H1 (cell line): ENCODE measurements around the gene PTGDR2. TPM values are rescaled to one million over a fixed set of nuclear protein-coding genes. Genes with fewer than 3 reads are reported as not detected.

Experiments used
- CTCF ChIA-PET: fragments of 300-600 bp; sonication (Branson Sonifier 250); formaldehyde crosslinking; loops from one replicate; lab custom pipeline; 2021; ENCODE audit not compliant: partially characterized antibody; lab: Charles Lee
- POLR2A ChIA-PET: fragments of 300-600 bp; sonication (Branson Sonifier 250); formaldehyde crosslinking; loops from one replicate; lab custom pipeline; 2021; ENCODE audit warnings: inconsistent platforms; ENCODE audit not compliant: partially characterized antibody; lab: Charles Lee
- DNase-seq, 2 experiments: peaks; one replicate each; pipeline versions ENCODE4 v3.0.0 to v3.0.0-alpha.2; 2010 to 2022; ENCODE audit warnings: low spot score in 2 of 2, low read depth in 1 of 2, mixed read lengths in 1 of 2
- FAIRE-seq: peaks from 2 replicates; lab custom pipeline; 2011; peaks lifted over from hg19 to GRCh38; lab: Jason Lieb, UNC
- H2AFZ ChIP-seq: 2 replicates; pipeline ENCODE4 v1.8.1; 2012; ENCODE audit warnings: low read length, inconsistent platforms
- H2AK5ac ChIP-seq: 2 replicates; pipeline ENCODE4 v1.6.1; 2013; ENCODE audit warnings: low read depth, low read length
- H2BK120ac ChIP-seq: replicated peaks from 2 replicates; pipeline ENCODE3; 2013; ENCODE audit warnings: low read depth, low read length, inconsistent platforms
- H2BK12ac ChIP-seq: 2 replicates; pipeline ENCODE4 v1.6.1; 2013; ENCODE audit warnings: low read depth, low read length
- H2BK15ac ChIP-seq: 2 replicates; pipeline ENCODE4 v1.6.1; 2013; ENCODE audit warnings: low read length
- H2BK20ac ChIP-seq: 2 replicates; pipeline ENCODE4 v1.6.1; 2013; ENCODE audit warnings: low read length
- H2BK5ac ChIP-seq: 2 replicates; pipeline ENCODE4 v1.6.1; 2013; ENCODE audit warnings: low read depth, low read length
- H3K14ac ChIP-seq: 2 replicates; pipeline ENCODE4 v1.6.1; 2013; ENCODE audit warnings: inconsistent platforms; ENCODE audit not compliant: insufficient read length
- H3K18ac ChIP-seq: 2 replicates; pipeline ENCODE4 v1.6.1; 2013; ENCODE audit warnings: low read length; ENCODE audit errors: extremely low read depth
- H3K23ac ChIP-seq: 2 replicates; pipeline ENCODE4 v1.6.1; 2013; ENCODE audit warnings: inconsistent platforms; ENCODE audit not compliant: insufficient read length
- H3K23me2 ChIP-seq: 2 replicates; pipeline ENCODE4 v1.6.1; 2013; ENCODE audit warnings: low read depth, low read length
- H3K27ac ChIP-seq: 2 replicates; pipeline ENCODE4 v1.6.1; 2011; ENCODE audit warnings: low read depth, low read length, inconsistent platforms
- H3K27me3 ChIP-seq, 4 experiments: replicated peaks in 1 of 4; 1 replicate in 1 of 4; 2 replicates in 3 of 4; pipeline versions ENCODE4 v1.6.1 to v1.8.1; 2011 to 2013; ENCODE audit warnings: low read length in 3 of 4, mild to moderate bottlenecking in 3 of 4, inconsistent platforms in 2 of 4, mixed read lengths in 2 of 4, moderate library complexity in 1 of 4; ENCODE audit not compliant: control insufficient read depth in 3 of 4, insufficient read depth in 3 of 4; ENCODE audit errors: extremely low read depth in 1 of 4
- H3K36me3 ChIP-seq, 4 experiments: 2 replicates each; pipeline versions ENCODE4 v1.6.1 to v1.8.1; 2011 to 2013; ENCODE audit warnings: mild to moderate bottlenecking in 4 of 4, low read length in 3 of 4, moderate library complexity in 2 of 4, control low read depth in 1 of 4, inconsistent platforms in 1 of 4; ENCODE audit not compliant: insufficient read depth in 4 of 4, control insufficient read depth in 2 of 4
- H3K4ac ChIP-seq: replicated peaks from 2 replicates; pipeline ENCODE3; 2013; ENCODE audit warnings: low read length, low read depth, mixed read lengths, inconsistent platforms; ENCODE audit not compliant: insufficient read length
- H3K4me1 ChIP-seq, 4 experiments: replicated peaks in 1 of 4; 1 replicate in 1 of 4; 2 replicates in 3 of 4; pipeline versions ENCODE4 v1.6.1 to v1.8.1; 2011 to 2013; ENCODE audit warnings: low read length in 3 of 4, inconsistent platforms in 2 of 4, mixed read lengths in 1 of 4; ENCODE audit not compliant: insufficient read depth in 4 of 4, control insufficient read depth in 3 of 4
- H3K4me2 ChIP-seq, 2 experiments: 2 replicates each; pipeline versions ENCODE4 v1.6.1 to v1.8.1; 2011 to 2013; ENCODE audit warnings: low read depth in 2 of 2, low read length in 2 of 2, control low read depth in 1 of 2, inconsistent platforms in 1 of 2, mild to moderate bottlenecking in 1 of 2; ENCODE audit not compliant: insufficient read depth in 1 of 2
- H3K4me3 ChIP-seq, 4 experiments: fragments of 200-600, 300-600 bp in 1 of 4; sonication (generic), shearing (Covaris generic), sonication (Bioruptor Twin) in 1 of 4; 2 replicates each; pipeline versions ENCODE4 v1.5.1 to v1.8.1; 2011 to 2016; ENCODE audit warnings: low read length in 4 of 4, low read depth in 3 of 4, control low read depth in 2 of 4, inconsistent platforms in 2 of 4, mild to moderate bottlenecking in 2 of 4, mixed read lengths in 1 of 4, moderate library complexity in 1 of 4; ENCODE audit not compliant: insufficient read depth in 2 of 4; ENCODE audit errors: extremely low read depth in 1 of 4
- H3K56ac ChIP-seq: replicated peaks from 2 replicates; pipeline ENCODE3; 2013; ENCODE audit warnings: low read depth, mild to moderate bottlenecking, mixed read lengths, low read length, inconsistent platforms; ENCODE audit not compliant: insufficient read length
- H3K79me1 ChIP-seq: 2 replicates; pipeline ENCODE4 v1.6.1; 2013; ENCODE audit warnings: low read depth, low read length, control low read depth
- H3K79me2 ChIP-seq, 2 experiments: 2 replicates each; pipeline versions ENCODE4 v1.6.1 to v1.8.1; 2012 to 2013; ENCODE audit warnings: low read length in 2 of 2, mild to moderate bottlenecking in 2 of 2, inconsistent platforms in 1 of 2; ENCODE audit not compliant: insufficient read depth in 2 of 2, control insufficient read depth in 1 of 2
- H3K9ac ChIP-seq, 4 experiments: replicated peaks in 1 of 4; 1 replicate in 1 of 4; 2 replicates in 3 of 4; pipeline versions ENCODE4 v1.6.1 to v1.8.1; 2011 to 2013; ENCODE audit warnings: low read depth in 3 of 4, low read length in 3 of 4, control low read depth in 2 of 4, mild to moderate bottlenecking in 2 of 4, moderate library complexity in 2 of 4, inconsistent platforms in 1 of 4; ENCODE audit errors: extremely low read depth in 1 of 4
- H3K9me3 ChIP-seq, 2 experiments: 2 replicates each; pipeline versions ENCODE4 v1.6.1 to v1.8.1; 2012 to 2013; ENCODE audit warnings: mild to moderate bottlenecking in 2 of 2, moderate library complexity in 2 of 2, control low read depth in 1 of 2, inconsistent platforms in 1 of 2, low read depth in 1 of 2, low read length in 1 of 2, mixed read lengths in 1 of 2; ENCODE audit not compliant: insufficient read depth in 2 of 2
- H4K20me1 ChIP-seq, 2 experiments: replicated peaks in 1 of 2; 2 replicates each; pipeline versions ENCODE3 to v1.8.1; 2011 to 2013; ENCODE audit warnings: inconsistent platforms in 2 of 2, low read length in 2 of 2, mild to moderate bottlenecking in 1 of 2; ENCODE audit not compliant: insufficient read depth in 2 of 2, control insufficient read depth in 1 of 2
- H4K5ac ChIP-seq: 2 replicates; pipeline ENCODE4 v1.6.1; 2013; ENCODE audit warnings: low read length, low read depth, mixed read lengths, inconsistent platforms; ENCODE audit not compliant: insufficient read length
- H4K8ac ChIP-seq: 2 replicates; pipeline ENCODE4 v1.8.0; 2013; ENCODE audit warnings: mild to moderate bottlenecking, moderate library complexity, low read length, inconsistent platforms; ENCODE audit not compliant: insufficient read depth; ENCODE audit errors: extremely low read depth
- H4K91ac ChIP-seq: replicated peaks from 2 replicates; pipeline ENCODE3; 2013; ENCODE audit warnings: low read length, mixed read lengths, inconsistent platforms; ENCODE audit not compliant: insufficient read length
- ASH2L ChIP-seq: fragments of 200-600, 300-600 bp; sonication (generic); IDR thresholded peaks from one replicate; pipeline ENCODE4 v1.7.1; 2017; ENCODE audit warnings: low read length
- CTCF ChIP-seq, 3 experiments: IDR thresholded peaks; 1 replicate in 2 of 3; 2 replicates in 1 of 3; pipeline versions ENCODE4 v1.5.1 to v1.6.1; 2011; ENCODE audit warnings: low read length in 3 of 3, mild to moderate bottlenecking in 3 of 3, inconsistent platforms in 2 of 3, low read depth in 1 of 3, moderate library complexity in 1 of 3; ENCODE audit not compliant: insufficient read depth in 1 of 3; ENCODE audit errors: control extremely low read depth in 1 of 3
- WGBS, 2 experiments: shearing (Covaris generic) in 1 of 2; methylation state at CpG; one replicate each; pipeline versions ENCODE4 v1.1.6 to v1.1.7; 2013 to 2015; ENCODE audit warnings: low lambda C conversion rate in 2 of 2, mixed read lengths in 2 of 2, inconsistent platforms in 1 of 2, low coverage in 1 of 2, missing lambda C conversion rate in 1 of 2; ENCODE audit not compliant: insufficient replicate concordance in 2 of 2, insufficient coverage in 1 of 2, insufficient read length in 1 of 2; ENCODE audit errors: extremely low coverage in 1 of 2, missing lambda C conversion rate in 1 of 2; 5-methylcytosine and 5-hydroxymethylcytosine counted together
- polyA plus RNA-seq, 7 experiments: library from polyadenylated mRNA; depleted of rRNA in 3 of 7; stranded (reverse) in 5 of 7; unstranded in 2 of 7; fragments of >200 nt in 5 of 7; fragments of 200-250 nt in 2 of 7; gene quantifications; 1 replicate in 5 of 7; 2 replicates in 1 of 7; 4 replicates in 1 of 7; pipeline versions ENCODE4 v1.2.1 to v1.2.3, GENCODE V29; 2011 to 2013; ENCODE audit warnings: missing spikeins in 2 of 7, mixed read lengths in 2 of 7
- total RNA-seq: library from RNA; stranded (reverse); fragmentation: NEBNext Ultra II Directional; extraction: Animal tissue kit (Norgen Biotek cat#: 25700); gene quantifications from 2 replicates; pipeline ENCODE4 v1.2.1, GENCODE V29; 2021

Gene PTGDR2
- total and polyA plus RNA-seq, 2 of the 8 experiments (the other 6 are each of a cell fraction or from before 2014, with no cell fraction given): 0.20 TPM; not detected in 1

DNA sequence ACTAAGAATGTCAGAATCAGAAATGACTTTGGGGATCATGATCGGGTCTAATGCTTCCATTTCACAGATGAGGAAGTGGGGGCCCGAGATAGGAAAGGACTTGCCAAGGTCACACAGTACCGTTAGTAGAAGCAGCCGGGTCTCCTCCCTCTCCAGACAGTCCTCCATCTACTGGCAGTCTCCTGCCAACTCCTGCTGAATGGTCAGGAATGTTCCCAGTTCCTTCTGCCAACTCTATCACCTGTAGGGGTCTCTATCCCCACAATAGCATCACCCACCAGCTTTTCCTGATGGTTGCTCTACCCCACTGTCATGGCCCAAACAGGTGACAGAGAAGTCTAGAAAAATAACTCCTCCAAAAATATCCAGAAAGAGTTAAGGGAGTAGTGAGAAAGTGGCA is 37.7 kb downstream of the PTGDR2 start:
- Histone ChIP-seq H2BK15ac (no peak overlapping the region), H2BK12ac (no peak overlapping the region), H2AFZ (no peak overlapping the region), H2BK5ac (no peak overlapping the region), H3K36me3 (no peaks in the 10 kb centered on the region), H3K9ac (no peak overlapping the region), H3K9me3 (peaks cover 8 to 9% of the 10 kb centered on the region in 2 experiments; a peak in 3 of 4 replicates), H2BK20ac (no peak overlapping the region), H3K14ac (no peak overlapping the region), H2BK120ac (no peak overlapping the region), H3K27ac (no peak overlapping the region), H3K18ac (no peak overlapping the region), H3K4ac (no peak overlapping the region), H4K20me1 (no peaks in the 10 kb centered on the region), H3K23ac (no peak overlapping the region), H3K56ac (no peak overlapping the region), H4K5ac (no peak overlapping the region), H3K27me3 (no peaks in the 10 kb centered on the region), H3K23me2 (no peaks in the 10 kb centered on the region; the same call in 1 of the 2 replicates), H2AK5ac (no peak overlapping the region), H3K4me1 (no peaks in the 10 kb centered on the region; a peak in 1 of 7 replicates), H3K4me2 (no peak overlapping the region), H3K4me3 (no peak overlapping the region), H4K91ac (no peak overlapping the region), H4K8ac (no peak overlapping the region), H3K79me1 (no peaks in the 10 kb centered on the region), H3K79me2 (no peaks in the 10 kb centered on the region)
- no peak for DNase-seq
- TF ChIP-seq CTCF (IDR thresholded peaks at IDR 0.05; ENCODE audit: control extremely low read depth in 1 of 3, insufficient read depth in 1 of 3, low read depth in 1 of 3, low read length in 3 of 3) (peak in 1 of 3 experiments; percentile 22; a peak in 1 of 4 replicates), ASH2L (no peak)
- 74% methylated on average over 4 of the region's 4 CpGs; no CpG with 5 or more reads in 1 of the 2 experiments for WGBS, 2 experiments
- ChIA-PET POLR2A (no interaction called here), CTCF (interaction anchor here (1.1 to 1.8 kb wide), 4 partner anchors 12 to 56 kb away, joined by 3 to 5 read pairs (median 4); no protein-coding TSS in a partner anchor)
- FAIRE-seq: no peak
